Measurements from ENCODE around the gene RUNDC1. TPM values are rescaled to one million over a fixed set of nuclear protein-coding genes. Genes with fewer than 3 reads are reported as not detected.

Gene RUNDC1
- total and polyA plus RNA-seq, 2 of the 8 experiments (the other 6 are each of a cell fraction or from before 2014, with no cell fraction given) = 7.9 to 11.9 TPM

GRCh38 chr17:43006639-43007551, 26.5 kb downstream of the RUNDC1 start, which contains the start of gene IFI35:
TSS of gene IFI35 (plus strand) at chr17:43006784. CDS start at chr17:43006948, 164 bp downstream.
- Histone ChIP-seq H3K18ac (ENCODE audit: extremely low read depth, low read length) (peak within 1 kb of the TSS; percentile 64), H3K23ac (ENCODE audit: insufficient read length) (no peak within 1 kb of the TSS), H2BK20ac (ENCODE audit: low read length) (no peak within 1 kb of the TSS), H4K5ac (ENCODE audit: insufficient read length, low read depth, low read length) (no peak within 1 kb of the TSS), H4K8ac (ENCODE audit: extremely low read depth, insufficient read depth, low read length) (peak within 1 kb of the TSS; percentile 83; the same call in 1 of the 2 replicates), H2AFZ (ENCODE audit: low read length) (peak within 1 kb of the TSS; percentile 63), H3K4me3 (ENCODE audit: extremely low read depth in 1 of 4, insufficient read depth in 2 of 4, low read depth in 3 of 4, low read length in 4 of 4) (peak within 1 kb of the TSS in 3 of 4 experiments; percentile 8 to 54 (median 26); a peak in 5 of 8 replicates), H3K27me3 (replicated peaks in 1 of 4; ENCODE audit: control insufficient read depth in 3 of 4, extremely low read depth in 1 of 4, insufficient read depth in 3 of 4, low read length in 3 of 4) (no peaks in the 10 kb centered on the region), H3K27ac (ENCODE audit: low read depth, low read length) (no peak within 1 kb of the TSS; the same call in 1 of the 2 replicates), H3K4ac (replicated peaks; ENCODE audit: insufficient read length, low read depth, low read length) (no peak within 1 kb of the TSS), H3K9me3 (ENCODE audit: insufficient read depth in 2 of 2, low read depth in 1 of 2, low read length in 1 of 2) (no peaks in the 10 kb centered on the region), H2BK12ac (ENCODE audit: low read depth, low read length) (peak within 1 kb of the TSS; percentile 75; the same call in 1 of the 2 replicates), H2BK15ac (ENCODE audit: low read length) (0 out of 2 replicates have a peak within 1 kb of the TSS, but pooled peaks have one; percentile 8), H3K4me2 (ENCODE audit: insufficient read depth in 1 of 2, low read depth in 2 of 2, low read length in 2 of 2) (peak within 1 kb of the TSS; percentile 1 to 68; a peak in 3 of 4 replicates), H3K56ac (replicated peaks; ENCODE audit: insufficient read length, low read depth, low read length) (peak within 1 kb of the TSS; percentile 62), H3K36me3 (ENCODE audit: control insufficient read depth in 2 of 4, insufficient read depth in 4 of 4, low read length in 3 of 4) (peaks cover 5 to 22% (median 15%) of the 10 kb centered on the region in 4 experiments; a peak in 7 of 8 replicates), H2BK120ac (replicated peaks; ENCODE audit: low read depth, low read length) (peak within 1 kb of the TSS; percentile 7), H3K23me2 (ENCODE audit: low read depth, low read length) (no peaks in the 10 kb centered on the region), H3K14ac (ENCODE audit: insufficient read length) (no peak within 1 kb of the TSS), H3K9ac (replicated peaks in 1 of 4; ENCODE audit: extremely low read depth in 1 of 4, low read depth in 3 of 4, low read length in 3 of 4) (peak within 1 kb of the TSS in 2 of 4 experiments; percentile 51; a peak in 3 of 7 replicates), H4K20me1 (replicated peaks in 1 of 2; ENCODE audit: control insufficient read depth in 1 of 2, insufficient read depth in 2 of 2, low read length in 2 of 2) (peaks cover 2 to 3% of the 10 kb centered on the region in 2 experiments), H2AK5ac (ENCODE audit: low read depth, low read length) (no peak within 1 kb of the TSS), H3K79me2 (ENCODE audit: control insufficient read depth in 1 of 2, insufficient read depth in 2 of 2, low read length in 2 of 2) (no peaks in the 10 kb centered on the region), H3K4me1 (replicated peaks in 1 of 4; ENCODE audit: control insufficient read depth in 3 of 4, insufficient read depth in 4 of 4, low read length in 3 of 4) (peaks cover 0 to 3% (median 1%) of the 10 kb centered on the region in 4 experiments; a peak in 4 of 7 replicates), H3K79me1 (ENCODE audit: low read depth, low read length) (no peaks in the 10 kb centered on the region), H4K91ac (replicated peaks; ENCODE audit: insufficient read length, low read length) (no peak within 1 kb of the TSS), H2BK5ac (ENCODE audit: low read depth, low read length) (peak within 1 kb of the TSS; percentile 79; the same call in 1 of the 2 replicates)
- 54% methylated on average over 18 of the region's 18 CpGs; no CpG with 5 or more reads in 1 of the 2 experiments for WGBS, 2 experiments (ENCODE audit: extremely low coverage in 1 of 2, insufficient coverage in 1 of 2, insufficient read length in 1 of 2, insufficient replicate concordance in 2 of 2, low coverage in 1 of 2, low lambda C conversion rate in 2 of 2, missing lambda C conversion rate in 1 of 2)
- DNase-seq (ENCODE audit: low read depth in 1 of 2, low spot score in 2 of 2) = peak in 1 of 2 experiments; percentile 79
- ChIA-PET POLR2A (ENCODE audit: partially characterized antibody) (interaction anchor here (0.6 to 3.5 kb wide), 10 partner anchors 7 to 737 kb away, joined by 3 to 36 read pairs (median 6); partner anchors contain the start of genes RPL27 and VAT1), CTCF (ENCODE audit: partially characterized antibody) (interaction anchor here (0.6 to 1.4 kb wide), 8 partner anchors 9 to 342 kb away, joined by 3 to 7 read pairs (median 3); partner anchors contain the start of gene RPL27)
- FAIRE-seq = no peak
- TF ChIP-seq CTCF (IDR thresholded peaks at IDR 0.05; ENCODE audit: control extremely low read depth in 1 of 3, insufficient read depth in 1 of 3, low read depth in 1 of 3, low read length in 3 of 3) (peak in 2 of 3 experiments; percentile 24 to 33; a peak in 3 of 4 replicates), RBBP5 (IDR thresholded peaks at IDR 0.05; ENCODE audit: borderline replicate concordance, low read depth, low read length) (peak; percentile 59; the same call in 1 of the 2 replicates), BRCA1 (IDR thresholded peaks at IDR 0.05; ENCODE audit: low read depth, low read length) (no peak), POLR2A (IDR thresholded peaks at IDR 0.05; ENCODE audit: control extremely low read depth in 1 of 2, low read depth in 2 of 2, low read length in 2 of 2) (peak in 1 of 2 experiments; percentile 52; a peak in 1 of 3 replicates), RAD21 (IDR thresholded peaks at IDR 0.05 in 1 of 2, conservative IDR thresholded peaks at IDR 0.05 in 1 of 2; ENCODE audit: low read depth in 2 of 2, low read length in 2 of 2) (peak; percentile 42 to 59; a peak in 3 of 4 replicates)
